ENCODE results near the gene FKBP2. TPM values are rescaled to one million over a fixed set of nuclear protein-coding genes. Genes with fewer than 3 reads are reported as not detected.

FKBP2 gene
- total RNA-seq, 4 donors from 2014 or later, result 38.2 to 101 (median 57.8) TPM

GRCh38 chr11:64206457-64207255 is 34.2 kb upstream of the FKBP2 start, which contains the start of gene FERMT3:
FERMT3 (plus strand) TSS chr11:64206721; CDS start chr11:64207365, 644 bp downstream.
- 62 to 68% methylated on average over 6 to 13 of the region's 27 CpGs for WGBS, 2 donors
- no peak for TF ChIP-seq CTCF (IDR thresholded peaks at IDR 0.05)
- peak in 1 of 2 donors; percentile 26 for TF ChIP-seq POLR2A (IDR thresholded peaks at IDR 0.05)
- TF ChIP-seq EP300 (IDR thresholded peaks at IDR 0.05), result no peak
- peak in 1 of 2 donors; percentile 31 for DNase-seq (ENCODE audit: low spot score in 2 of 2)

GRCh38 chr11:64207256-64208085 is 33.4 kb upstream of the FKBP2 start:
- H3K4me1 ChIP-seq, result peaks cover 0 to 26% (median 10%) of the 10 kb centered on the region in 4 donors
- TF ChIP-seq EP300 (IDR thresholded peaks at IDR 0.05), result peak in 1 of 2 donors; percentile 29
- TF ChIP-seq CTCF (IDR thresholded peaks at IDR 0.05), result no peak
- no peak for TF ChIP-seq POLR2A (IDR thresholded peaks at IDR 0.05)
- peak in 1 of 2 donors; percentile 36 for DNase-seq (ENCODE audit: low spot score in 2 of 2)
- no peaks in the 10 kb centered on the region for H3K9me3 ChIP-seq
- peak overlapping the region; percentile 17 to 85 (median 74) for H3K27ac ChIP-seq
- WGBS, 2 donors, result 41 to 48% methylated on average over 20 to 23 of the region's 30 CpGs
- peak overlapping the region; percentile 11 to 54 (median 30) for H3K4me3 ChIP-seq
- H3K36me3 ChIP-seq, result peaks cover 0 to 72% (median 11%) of the 10 kb centered on the region in 3 donors
- no peaks in the 10 kb centered on the region for H3K27me3 ChIP-seq

More at GRCh38 chr11:64206457-64207255, 34.2 kb upstream of the FKBP2 start, which contains the start of gene FERMT3:
- Histone ChIP-seq H3K27ac (peak within 1 kb of the TSS; percentile 17 to 85 (median 74)), H3K36me3 (peaks cover 0 to 71% (median 11%) of the 10 kb centered on the region in 3 donors), H3K27me3 (no peaks in the 10 kb centered on the region), H3K4me1 (peaks cover 0 to 26% (median 10%) of the 10 kb centered on the region in 4 donors), H3K9me3 (no peaks in the 10 kb centered on the region), H3K4me3 (peak within 1 kb of the TSS; percentile 11 to 54 (median 30))

DNA sequence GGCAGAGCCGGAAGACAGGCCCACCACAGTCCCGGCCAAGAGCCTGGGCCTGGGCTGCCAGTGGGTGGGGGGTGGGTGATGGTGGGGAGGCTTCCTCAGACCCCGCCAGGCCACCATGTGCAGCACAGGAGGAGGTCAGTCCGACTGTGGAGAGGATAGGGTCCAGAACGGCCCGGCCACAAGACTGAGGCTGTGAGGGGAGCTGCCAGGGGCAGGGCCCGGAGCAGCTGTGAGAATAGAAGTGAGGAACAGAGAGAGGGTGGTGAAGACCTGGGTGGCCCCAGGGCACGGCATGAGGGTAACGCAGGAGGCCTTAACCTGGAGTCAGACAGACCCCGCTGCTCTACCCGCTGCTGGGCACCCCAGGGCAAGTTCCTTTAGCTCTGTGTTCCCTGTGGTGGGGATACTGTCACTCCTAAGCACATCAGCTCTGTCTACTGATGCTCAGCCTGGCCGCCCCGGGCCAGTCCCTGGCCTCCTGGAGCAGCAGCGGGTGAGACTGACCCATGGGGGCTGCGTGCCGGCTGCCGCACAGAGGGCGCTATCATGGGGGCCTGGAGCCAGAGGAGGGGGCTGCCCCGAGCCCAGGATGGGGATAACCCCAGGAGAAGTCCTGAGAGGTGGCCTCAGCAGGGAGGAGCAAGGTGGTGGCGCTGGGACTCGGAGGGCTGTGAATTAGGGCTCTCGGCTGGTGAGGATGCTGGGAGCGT is 32.7 kb upstream of the FKBP2 start:
- peak overlapping the region; percentile 17 to 85 (median 74) for H3K27ac ChIP-seq
- H3K27me3 ChIP-seq, result no peaks in the 10 kb centered on the region
- peak overlapping the region in 3 of 4 donors; percentile 13 to 54 (median 48) for H3K4me3 ChIP-seq
- peaks cover 0 to 26% (median 10%) of the 10 kb centered on the region in 4 donors for H3K4me1 ChIP-seq
- WGBS, 2 donors, result 71 to 75% methylated on average over 15 to 23 of the region's 23 CpGs
- peaks cover 0 to 66% (median 3%) of the 10 kb centered on the region in 3 donors for H3K36me3 ChIP-seq
- no peak for DNase-seq (ENCODE audit: low spot score in 2 of 2)
- TF ChIP-seq POLR2A (IDR thresholded peaks at IDR 0.05) (no peak), EP300 (IDR thresholded peaks at IDR 0.05) (no peak), CTCF (IDR thresholded peaks at IDR 0.05) (no peak)
- H3K9me3 ChIP-seq, result no peaks in the 10 kb centered on the region

GRCh38 chr11:64208796-64209562 is 31.9 kb upstream of the FKBP2 start:
- 74 to 82% methylated on average over 18 of the region's 18 CpGs for WGBS, 2 donors
- H3K36me3 ChIP-seq, result peaks cover 0 to 58% (median 0%) of the 10 kb centered on the region in 3 donors
- peak overlapping the region in 1 of 4 donors; percentile 70 for H3K27ac ChIP-seq
- H3K4me3 ChIP-seq, result no peak overlapping the region
- no peaks in the 10 kb centered on the region for H3K9me3 ChIP-seq
- peaks cover 0 to 24% (median 10%) of the 10 kb centered on the region in 4 donors for H3K4me1 ChIP-seq
- no peak for TF ChIP-seq CTCF (IDR thresholded peaks at IDR 0.05)
- no peak for TF ChIP-seq EP300 (IDR thresholded peaks at IDR 0.05)
- no peak for TF ChIP-seq POLR2A (IDR thresholded peaks at IDR 0.05)
- DNase-seq (ENCODE audit: low spot score in 2 of 2), result no peak
- H3K27me3 ChIP-seq, result no peaks in the 10 kb centered on the region
